ENCODE results near the gene TCF7L1.

The TCF7L1 gene

DNA sequence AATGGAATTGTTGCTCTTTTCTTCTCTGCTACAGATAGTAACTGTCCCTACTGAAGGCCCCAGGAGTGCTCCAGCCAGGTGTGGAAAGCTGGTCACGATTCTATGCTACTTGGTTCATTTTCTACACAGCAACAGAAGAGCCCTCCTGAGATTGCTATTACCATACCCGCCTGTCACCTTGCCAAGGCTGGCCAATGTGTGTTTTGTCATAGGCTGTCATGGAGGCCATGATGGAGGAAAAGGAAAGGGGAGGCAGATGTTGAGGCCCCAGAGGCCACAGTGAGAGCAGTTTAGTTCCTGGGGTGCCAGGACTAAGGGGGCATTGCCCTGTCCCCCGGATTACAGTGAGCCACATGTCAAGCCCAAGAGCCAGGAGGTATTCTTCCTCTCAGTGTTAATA lies 222.3 kb downstream of the TCF7L1 start:
- H3K4me3 ChIP-seq (ENCODE audit: control insufficient read depth, low read depth, low read length) = peak overlapping the region; percentile 82
- DNase-seq (ENCODE audit: low read depth) = no peak
- TF ChIP-seq CTCF (IDR thresholded peaks at IDR 0.05; ENCODE audit: control insufficient read depth, insufficient read depth, low read depth, low read length, missing control alignments) = no peak

DNA sequence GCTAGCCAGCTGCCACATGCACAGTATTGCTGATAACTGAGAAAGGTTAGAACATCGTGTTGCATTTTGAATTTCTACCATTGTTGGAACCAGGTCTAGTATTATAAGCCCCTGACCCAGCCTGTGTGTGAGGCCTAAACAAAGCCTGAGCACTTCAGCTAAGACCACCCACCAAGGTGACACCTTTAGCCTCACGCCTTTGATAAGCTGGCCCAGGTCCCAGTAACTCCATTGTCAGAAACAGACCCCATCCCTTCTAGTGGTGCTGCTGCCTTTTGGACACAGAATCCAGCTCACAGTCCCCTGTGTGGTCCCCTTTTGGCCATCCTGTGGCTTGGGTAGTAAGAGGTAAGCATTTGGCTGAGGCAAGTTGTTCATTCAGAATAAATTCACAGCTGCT lies 223.0 kb downstream of the TCF7L1 start:
- no peak for TF ChIP-seq CTCF (IDR thresholded peaks at IDR 0.05; ENCODE audit: control insufficient read depth, insufficient read depth, low read depth, low read length, missing control alignments)
- DNase-seq (ENCODE audit: low read depth) = no peak

GRCh38 chr2:85357736-85358135 lies 224.5 kb downstream of the TCF7L1 start:
- no peak overlapping the region for H3K4me3 ChIP-seq (ENCODE audit: control insufficient read depth, low read depth, low read length)
- DNase-seq (ENCODE audit: low read depth) = no peak
- no peak for TF ChIP-seq CTCF (IDR thresholded peaks at IDR 0.05; ENCODE audit: control insufficient read depth, insufficient read depth, low read depth, low read length, missing control alignments)

More for the DNA sequence above, 223.0 kb downstream of the TCF7L1 start:
- H3K4me3 ChIP-seq (ENCODE audit: control insufficient read depth, low read depth, low read length) = no peak overlapping the region
